Measurements from ENCODE around the gene PLVAP.
"Not testable (repeated sequence)": the region's sequence is repeated elsewhere in the genome, so short reads cannot be mapped to it uniquely, and the experiment has no call there.

The PLVAP gene

GRCh38 chr19:17401628-17402027 lies 24.5 kb upstream of the PLVAP start:
- no peak for DNase-seq

- no peak for DNase-seq
Observed at GRCh38 chr19:17398902-17399527, 21.9 kb upstream of the PLVAP start.

- peak; percentile 52 to 66 for DNase-seq
Observed at GRCh38 chr19:17394891-17395415, 17.8 kb upstream of the PLVAP start.

GRCh38 chr19:17393914-17394313 lies 16.8 kb upstream of the PLVAP start, which contains the start of gene CCDC194:
TSS of gene CCDC194 (minus strand) at chr19:17394196. CDS start at chr19:17394158, 38 bp downstream.
- no peak for DNase-seq

- DNase-seq: no peak
Observed at GRCh38 chr19:17393002-17393401, 15.9 kb upstream of the PLVAP start.

GRCh38 chr19:17391371-17392151 lies 14.4 kb upstream of the PLVAP start:
- no peak for DNase-seq

- DNase-seq: peak; percentile 91 to 92
Observed at GRCh38 chr19:17390665-17391370, 13.7 kb upstream of the PLVAP start.

GRCh38 chr19:17389957-17390664 lies 13.0 kb upstream of the PLVAP start:
- DNase-seq: no peak

GRCh38 chr19:17389288-17389687 lies 12.1 kb upstream of the PLVAP start:
- DNase-seq: no peak

GRCh38 chr19:17385878-17386611 lies 8.9 kb upstream of the PLVAP start:
- DNase-seq: peak; percentile 45 to 60

GRCh38 chr19:17380426-17381138 lies 3.4 kb upstream of the PLVAP start:
- no peak for DNase-seq

- no peak for DNase-seq
Observed at GRCh38 chr19:17379221-17379631, 2.1 kb upstream of the PLVAP start.

GRCh38 chr19:17378271-17378670 lies 1.1 kb upstream of the PLVAP start:
- no peak for DNase-seq

GRCh38 chr19:17370026-17370587 lies 7.0 kb downstream of the PLVAP start:
- DNase-seq: no peak

GRCh38 chr19:17365361-17365760 lies 11.8 kb downstream of the PLVAP start:
- DNase-seq: no peak

- not testable (repeated sequence) for DNase-seq
Observed at GRCh38 chr19:17363852-17364605, 13.1 kb downstream of the PLVAP start.

- no peak for DNase-seq
Observed at GRCh38 chr19:17359905-17360800, 17.0 kb downstream of the PLVAP start.

GRCh38 chr19:17358395-17358794 lies 18.7 kb downstream of the PLVAP start:
- DNase-seq: no peak

GRCh38 chr19:17357724-17358123 lies 19.4 kb downstream of the PLVAP start:
- DNase-seq: peak; percentile 41
